GM12878 (cell line): ENCODE results near the gene RRP12. TPM values are rescaled to one million over a fixed set of nuclear protein-coding genes. Genes with fewer than 3 reads are reported as not detected.

ENCODE experiments used
- ATAC-seq: fragments of 200-7000 bp; cut with Tn5 transposase; 3 replicates; pipeline ENCODE4 v1.9.1; 2020; ENCODE audit warnings: mild to moderate bottlenecking, moderate library complexity
- BruUV-seq: library from RNA; stranded (reverse); fragments of 400-500 nt; replicated peaks from 2 replicates; lab custom pipeline; 2021; lab: Mats Ljungman, UMichigan
- CTCF ChIA-PET: fragments of 300-600 bp; sonication (Branson Sonifier 250); formaldehyde crosslinking; extraction: SDS; loops from one replicate; lab custom pipeline; 2021; ENCODE audit warnings: inconsistent platforms; lab: Yijun Ruan, JAX
- POLR2A ChIA-PET: fragments of 350-600 bp; formaldehyde crosslinking; extraction: SDS; loops from one replicate; lab custom pipeline; 2021; ENCODE audit warnings: inconsistent platforms; lab: Charles Lee
- RAD21 ChIA-PET: fragments of 300-600 bp; sonication (Branson Sonifier 250); formaldehyde crosslinking; loops from one replicate; lab custom pipeline; 2023; ENCODE audit warnings: antibody characterized with exemption; ENCODE audit not compliant: unreplicated experiment; lab: Charles Lee
- SMC1A ChIA-PET: fragments of 300-600 bp; sonication (Branson Sonifier 250); formaldehyde crosslinking; loops from one replicate; lab custom pipeline; 2023; ENCODE audit not compliant: unreplicated experiment, uncharacterized antibody; lab: Charles Lee
- DNase-seq: peaks from one replicate; pipeline ENCODE4 v3.0.0-alpha.2; 2011; ENCODE audit warnings: low read depth, low spot score
- FAIRE-seq: peaks from 3 replicates; lab custom pipeline; 2011; peaks lifted over from hg19 to GRCh38; lab: Jason Lieb, UNC
- H2AFZ ChIP-seq: 2 replicates; pipeline ENCODE4 v1.6.0; 2011; ENCODE audit warnings: low read depth, low read length, control low read depth; ENCODE audit not compliant: control insufficient read depth
- H3K27ac ChIP-seq: 2 replicates; pipeline ENCODE4 v1.5.1; 2011; ENCODE audit warnings: control low read depth; ENCODE audit not compliant: control insufficient read depth, insufficient read depth
- H3K27me3 ChIP-seq, 2 experiments: replicated peaks in 1 of 2; 2 replicates each; pipeline versions ENCODE4 v1.6.0 to v1.6.1; 2011; ENCODE audit warnings: low read length in 1 of 2; ENCODE audit not compliant: control insufficient read depth in 2 of 2, insufficient read depth in 2 of 2
- H3K36me3 ChIP-seq, 2 experiments: 2 replicates each; pipeline ENCODE4 v1.5.1; 2011; ENCODE audit warnings: low read length in 1 of 2; ENCODE audit not compliant: control insufficient read depth in 2 of 2, insufficient read depth in 2 of 2
- H3K4me1 ChIP-seq: 2 replicates; pipeline ENCODE4 v1.6.1; 2011; ENCODE audit warnings: mild to moderate bottlenecking, low read length, moderate library complexity, mixed read lengths; ENCODE audit not compliant: control insufficient read depth, insufficient read depth
- H3K4me2 ChIP-seq: 2 replicates; pipeline ENCODE4 v1.6.0; 2011; ENCODE audit warnings: control low read depth; ENCODE audit not compliant: control insufficient read depth, insufficient read depth
- H3K4me3 ChIP-seq: fragments of 200-600 bp; sonication (generic); 2 replicates; pipeline ENCODE4 v1.5.1; 2016
- H3K79me2 ChIP-seq: 2 replicates; pipeline ENCODE4 v1.6.0; 2011; ENCODE audit warnings: low read length; ENCODE audit not compliant: control insufficient read depth, insufficient read depth
- H3K9ac ChIP-seq: 2 replicates; pipeline ENCODE4 v1.8.0; 2011; ENCODE audit warnings: low read length, control low read depth, mixed read lengths; ENCODE audit not compliant: control insufficient read depth, insufficient read depth
- H3K9me3 ChIP-seq: replicated peaks from 3 replicates; pipeline ENCODE4 v1.5.1; 2011; ENCODE audit warnings: mild to moderate bottlenecking, low read length; ENCODE audit not compliant: control insufficient read depth, insufficient read depth
- H4K20me1 ChIP-seq: 2 replicates; pipeline ENCODE4 v1.6.0; 2011; ENCODE audit not compliant: control insufficient read depth, insufficient read depth
- CEBPZ ChIP-seq: fragments of 150-350 bp; IDR thresholded peaks from 2 replicates; pipeline ENCODE4 v1.6.1; 2016; ENCODE audit warnings: low read depth, low read length
- ETV6 ChIP-seq, 2 experiments: fragments of 450-650 bp in 1 of 2; IDR thresholded peaks in 1 of 2; conservative IDR thresholded peaks in 1 of 2; 2 replicates each; pipeline ENCODE4 v1.6.1; 2014; ENCODE audit warnings: antibody characterized with exemption in 1 of 2, borderline replicate concordance in 1 of 2, low read depth in 1 of 2, mild to moderate bottlenecking in 1 of 2, moderate library complexity in 1 of 2
- MTA3 ChIP-seq: IDR thresholded peaks from 2 replicates; pipeline ENCODE4 v1.6.1; 2012; ENCODE audit warnings: low read length, inconsistent platforms, borderline replicate concordance
- NFIC ChIP-seq: IDR thresholded peaks from 2 replicates; pipeline ENCODE4 v1.6.1; 2012; ENCODE audit warnings: low read depth, mild to moderate bottlenecking, inconsistent platforms, low read length, moderate library complexity
- POLR2A ChIP-seq: IDR thresholded peaks from 2 replicates; pipeline ENCODE4 v1.6.1; 2011; ENCODE audit warnings: low read depth, mild to moderate bottlenecking, low read length
- RBBP5 ChIP-seq: fragments of 200-600 bp; sonication (generic); conservative IDR thresholded peaks from 2 replicates; pipeline ENCODE4 v1.6.1; 2016
- WGBS: methylation state at CpG from one replicate; pipeline ENCODE4 v1.1.6; 2016; ENCODE audit warnings: low lambda C conversion rate; ENCODE audit not compliant: insufficient replicate concordance, insufficient coverage; ENCODE audit errors: missing lambda C conversion rate; 5-methylcytosine and 5-hydroxymethylcytosine counted together
- in situ Hi-C: fragments of 300-500 bp; cut with MboI; formaldehyde crosslinking; loops from 9 replicates; pipeline ENCODE4 v1.14.3; 2018; ENCODE audit warnings: mixed read lengths
- intact Hi-C: fragments of 100-400 bp; cut with micrococcal nuclease; formaldehyde crosslinking; loops from one replicate; pipeline ENCODE4 v1.14.2; 2022; ENCODE audit not compliant: unreplicated experiment
- polyA plus RNA-seq, 11 experiments: library from polyadenylated mRNA; depleted of rRNA in 4 of 11; unstranded in 6 of 11; stranded (reverse) in 5 of 11; fragments of >200 nt; fragmentation: Nextera tagmentation in 4 of 11; fragmentation: Illumina TruSeq in 1 of 11; extraction: Ambion mirVana in 4 of 11; extraction: Trizol in 1 of 11; gene quantifications; 1 replicate in 1 of 11; 2 replicates in 10 of 11; pipeline versions ENCODE4 v1.2.1 to v1.2.3, GENCODE V29; 2011 to 2016; ENCODE audit warnings: inconsistent platforms in 2 of 11, missing spikeins in 2 of 11, low read depth in 1 of 11
- total RNA-seq, 4 experiments: library from RNA; depleted of rRNA in 3 of 4; stranded (reverse); fragments of >200 nt in 3 of 4; fragmentation: Illumina TruSeq in 1 of 4; extraction: Trizol in 1 of 4; gene quantifications; 2 replicates each; pipeline versions ENCODE4 v1.2.1 to v1.2.3, GENCODE V29; 2013 to 2021
- TF ChIP-seq, protein P1 (sequence below): IDR thresholded peaks from 2 replicates; pipeline ENCODE4 v1.6.1; 2011; ENCODE audit warnings: mild to moderate bottlenecking, low read depth, low read length, moderate library complexity; ENCODE audit not compliant: insufficient replicate concordance

Gene RRP12
- total and polyA plus RNA-seq, 10 of the 15 experiments (the other 5 are each of a cell fraction or from before 2014, with no cell fraction given) = 5.3 to 48.7 (median 16.8) TPM

GRCh38 chr10:97390091-97390490 is 11.0 kb downstream of the RRP12 start (continued):
- TF ChIP-seq CEBPZ (no peak), MTA3 (no peak), NFIC (no peak), ETV6 (conservative IDR thresholded peaks at IDR 0.05 in 1 of 2, IDR thresholded peaks at IDR 0.05 in 1 of 2; ENCODE audit: borderline replicate concordance in 1 of 2, low read depth in 1 of 2) (no peak)
- TF ChIP-seq, protein P1, sequence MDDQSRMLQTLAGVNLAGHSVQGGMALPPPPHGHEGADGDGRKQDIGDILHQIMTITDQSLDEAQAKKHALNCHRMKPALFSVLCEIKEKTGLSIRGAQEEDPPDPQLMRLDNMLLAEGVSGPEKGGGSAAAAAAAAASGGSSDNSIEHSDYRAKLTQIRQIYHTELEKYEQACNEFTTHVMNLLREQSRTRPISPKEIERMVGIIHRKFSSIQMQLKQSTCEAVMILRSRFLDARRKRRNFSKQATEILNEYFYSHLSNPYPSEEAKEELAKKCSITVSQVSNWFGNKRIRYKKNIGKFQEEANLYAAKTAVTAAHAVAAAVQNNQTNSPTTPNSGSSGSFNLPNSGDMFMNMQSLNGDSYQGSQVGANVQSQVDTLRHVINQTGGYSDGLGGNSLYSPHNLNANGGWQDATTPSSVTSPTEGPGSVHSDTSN = no peak

DNA sequence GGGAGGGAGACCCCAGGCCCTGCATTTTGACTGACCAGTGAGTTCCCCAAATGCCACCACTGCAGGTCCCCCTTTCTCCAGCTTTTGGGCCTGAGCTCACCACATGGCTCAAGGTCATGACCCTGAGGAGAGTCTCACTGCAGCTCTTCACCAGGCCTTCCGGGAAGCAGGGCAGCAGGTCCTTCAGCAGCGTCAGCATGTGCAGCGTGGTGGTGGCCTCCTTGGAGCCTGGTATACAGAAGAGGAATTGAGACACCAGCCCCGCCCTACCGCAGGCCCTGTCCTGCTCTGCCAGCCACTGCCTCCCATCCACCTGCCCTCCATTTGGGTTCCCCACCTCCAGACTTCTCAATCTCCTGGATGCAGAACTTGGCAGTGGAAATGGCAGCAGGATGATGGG is 13.0 kb downstream of the RRP12 start:
- ChIA-PET CTCF (interaction anchor here (1.0 kb wide), 1 partner anchor 110 kb away, joined by 3 read pairs; no protein-coding TSS in a partner anchor), RAD21 (no interaction called here), POLR2A (no interaction called here), SMC1A (no interaction called here)
- H3K9ac ChIP-seq = no peak overlapping the region
- H3K27me3 ChIP-seq = no peaks in the 10 kb centered on the region
- no peaks in the 10 kb centered on the region for H3K4me1 ChIP-seq
- no peaks in the 10 kb centered on the region for H3K79me2 ChIP-seq
- 100% methylated on average over 5 of the region's 5 CpGs for WGBS
- BruUV-seq = no TSS peak
- FAIRE-seq (no peak), ATAC-seq (no peak), DNase-seq (no peak)
- no peak overlapping the region for H3K27ac ChIP-seq
- H3K4me3 ChIP-seq = no peak overlapping the region
- peaks cover 10 to 23% of the 10 kb centered on the region in 2 experiments for H3K36me3 ChIP-seq
- H2AFZ ChIP-seq = no peak overlapping the region
- TF ChIP-seq RBBP5 (no peak), POLR2A (0 out of 2 replicates have a peak, but pooled peaks have one; percentile 17)
- no peaks in the 10 kb centered on the region for H3K9me3 ChIP-seq
- in situ Hi-C loops (no loop called here), intact Hi-C loops (no loop called here)
- no peaks in the 10 kb centered on the region for H4K20me1 ChIP-seq
- no peak overlapping the region for H3K4me2 ChIP-seq
